HL-60/S4 treated with retinoic acid at 250 ng/mL for 4 days and 3 days (cell line): Measurements from ENCODE around the gene GPR89A.
"Not testable (repeated sequence)": the region's sequence is repeated elsewhere in the genome, so short reads cannot be mapped to it uniquely, and the experiment has no call there.

ENCODE experiments used
- in situ Hi-C: fragments of 300-500 bp; cut with MboI; formaldehyde crosslinking; loops from 2 replicates; pipeline ENCODE4 v1.7.0; 2022; ENCODE audit warnings: low sequenced_read_pairs

The GPR89A gene

GRCh38 chr1:145716641-145717345 lies 109.0 kb downstream of the GPR89A start:
- in situ Hi-C loops, result no loop called here

GRCh38 chr1:145717833-145718232 lies 110.0 kb downstream of the GPR89A start:
- in situ Hi-C loops, result no loop called here

GRCh38 chr1:145718465-145718864 lies 110.7 kb downstream of the GPR89A start:
- in situ Hi-C loops, result not testable (repeated sequence)

GRCh38 chr1:145719230-145720079 lies 111.7 kb downstream of the GPR89A start, which contains the start of gene CD160:
Gene CD160, plus strand, starts transcription at chr1:145719499. Its CDS starts 8,829 bp downstream, at chr1:145728328.
- in situ Hi-C loops, result no loop called here
